ENCODE data around the gene ZNF208.
"Not testable (repeated sequence)": the region's sequence is repeated elsewhere in the genome, so short reads cannot be mapped to it uniquely, and the experiment has no call there.

ZNF208 gene

DNA sequence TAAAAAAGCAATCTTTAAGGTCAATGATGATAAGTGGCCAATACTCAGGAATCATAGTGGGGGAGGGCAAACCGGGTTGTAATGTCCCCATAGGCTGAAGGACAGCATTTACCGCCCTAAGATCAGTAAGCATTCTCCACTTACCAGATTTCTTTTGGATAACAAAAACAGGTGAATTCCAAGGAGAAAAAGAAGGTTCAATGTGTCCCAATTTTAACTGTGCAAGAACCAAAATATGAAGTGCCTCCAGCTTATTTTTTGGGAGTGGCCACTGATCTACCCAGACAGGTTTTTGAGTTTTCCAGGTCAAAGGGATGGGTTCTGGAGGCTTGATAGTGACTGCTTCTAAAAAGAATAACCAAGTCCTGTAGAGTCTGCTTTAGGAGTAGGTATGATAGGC is 125.2 kb downstream of the ZNF208 start:
- DNase-seq (ENCODE audit: low read depth in 2 of 2, low spot score in 1 of 2), result not testable (repeated sequence)

DNA sequence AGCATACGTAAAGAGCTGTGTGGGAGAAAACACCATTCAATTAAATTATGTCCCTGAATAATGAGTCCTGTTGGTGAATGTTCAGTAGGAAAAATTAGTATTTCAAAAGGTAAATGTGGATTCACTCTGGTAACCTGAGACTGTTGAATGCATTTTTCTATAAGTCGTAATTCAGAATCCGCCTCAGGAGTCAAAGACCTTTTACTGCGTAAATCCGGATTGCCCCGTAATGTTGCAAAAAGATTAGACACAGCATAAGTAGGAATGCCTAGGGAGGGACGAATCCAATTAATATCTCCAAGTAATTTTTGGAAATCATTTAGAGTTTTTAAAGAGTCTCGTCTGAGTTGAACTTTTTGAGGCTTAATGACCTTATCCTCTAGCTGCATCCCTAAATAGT is 126.0 kb downstream of the ZNF208 start:
- not testable (repeated sequence) for DNase-seq (ENCODE audit: low read depth in 2 of 2, low spot score in 1 of 2)

DNA sequence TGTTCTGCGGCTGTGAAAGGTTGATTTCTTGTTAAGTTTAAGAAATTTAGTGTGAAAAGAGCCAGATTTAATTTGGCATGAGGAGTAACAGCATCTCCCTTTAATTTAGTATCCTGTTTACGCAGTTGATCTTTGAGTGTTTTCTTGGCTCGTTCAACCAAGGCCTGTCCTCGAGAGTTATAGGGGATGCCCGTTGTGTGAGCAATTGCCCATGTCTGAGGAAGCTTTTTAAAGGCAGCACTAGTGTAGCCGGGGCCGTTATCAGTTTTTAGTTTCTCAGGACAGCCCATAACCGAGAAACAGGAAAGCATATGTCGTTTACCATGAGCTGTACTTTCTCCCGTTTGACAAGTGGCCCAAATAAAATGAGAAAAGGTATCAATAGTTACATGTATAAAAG is 127.2 kb downstream of the ZNF208 start:
- DNase-seq (ENCODE audit: low read depth in 2 of 2, low spot score in 1 of 2), result no peak

All from stimulated activated CD8-positive, alpha-beta memory T cell treated with anti-CD3 and anti-CD28 coated beads, Interleukin-4, amount 100 ng/mL, for 1 hour (primary cell).